Ovary (tissue), 10 donors: ENCODE results near the gene ZNF823. TPM values are rescaled to one million over a fixed set of nuclear protein-coding genes. Genes with fewer than 3 reads are reported as not detected.

Source experiments
- DNase-seq, 5 donors: peaks; one replicate each; pipeline ENCODE4 v3.0.0-alpha.2; 2019 to 2020
- H3K27ac ChIP-seq, 2 donors: fragments of 200-600 bp; one replicate each; pipeline versions ENCODE4 v1.5.1 to v1.8.0; 2019 to 2022
- H3K27me3 ChIP-seq: fragments of 200-600 bp; one replicate; pipeline ENCODE4 v1.8.0; 2022
- H3K36me3 ChIP-seq: fragments of 200-600 bp; sonication (generic); one replicate; pipeline ENCODE4 v1.5.1; 2019
- H3K4me1 ChIP-seq: one replicate; pipeline ENCODE4 v1.8.1; 2013; ENCODE audit warnings: mild to moderate bottlenecking, moderate library complexity; ENCODE audit not compliant: insufficient read depth
- H3K4me3 ChIP-seq: fragments of 200-600 bp; sonication (generic); one replicate; pipeline ENCODE4 v1.5.1; 2017
- H3K9me3 ChIP-seq, 2 donors: fragments of 200-600 bp in 1 of 2; sonication (generic) in 1 of 2; one replicate each; pipeline versions ENCODE4 v1.5.1 to v1.8.1; 2013 to 2019; ENCODE audit warnings: mild to moderate bottlenecking in 1 of 2, moderate library complexity in 1 of 2
- CTCF ChIP-seq, 3 donors: fragments of 450-650 bp in 2 of 3; fragments of 200-600 bp in 1 of 3; IDR thresholded peaks; one replicate each; pipeline versions ENCODE4 v1.5.1 to v1.8.0; 2016 to 2022; ENCODE audit warnings: antibody characterized with exemption in 3 of 3, mild to moderate bottlenecking in 1 of 3
- EP300 ChIP-seq: sonication (generic); formaldehyde crosslinking; IDR thresholded peaks from one replicate; pipeline ENCODE4 v1.6.1; 2017; ENCODE audit warnings: antibody characterized with exemption
- POLR2A ChIP-seq: fragments of 450-650 bp; IDR thresholded peaks from one replicate; pipeline ENCODE4 v1.6.1; 2017; ENCODE audit warnings: antibody characterized with exemption, mild to moderate bottlenecking, moderate library complexity
- WGBS, 3 donors: extraction: QIAGEN DNeasy Blood & Tissue Kit in 1 of 3; methylation state at CpG; one replicate each; pipeline versions ENCODE4 v1.1.5 to v1.1.7; 2013 to 2017; 5-methylcytosine and 5-hydroxymethylcytosine counted together
- intact Hi-C, 4 donors: fragments of 100-400 bp; cut with DNase I; formaldehyde crosslinking; loops; one replicate each; pipeline versions ENCODE4 v1.11.0 to v1.15.1; 2022 to 2023
- long read RNA-seq, 3 donors: library from polyadenylated mRNA in 2 of 3; unstranded in 2 of 3; transcript quantifications; one replicate each; pipeline ENCODE4 v2.0.0 and lab custom pipeline, GENCODE V29; 2021 to 2026
- polyA plus RNA-seq, 2 donors: library from polyadenylated mRNA; stranded (reverse); fragments of 200-250 nt in 1 of 2; fragments of 350-450 nt in 1 of 2; fragmentation: Illumina TruSeq in 1 of 2; extraction: RNeasy Lipid Tissue Mini Kit (QIAGEN cat#74804) in 1 of 2; gene quantifications; one replicate each; pipeline ENCODE4 v1.2.3, GENCODE V29; 2013 to 2014
- total RNA-seq, 7 donors: library from RNA; depleted of rRNA in 2 of 7; stranded (reverse); fragments of >200 nt in 2 of 7; fragmentation: NEBNext Ultra II Directional in 3 of 7; extraction: Animal tissue kit (Norgen Biotek cat#: 25700) in 3 of 7; gene quantifications; one replicate each; pipeline versions ENCODE4 v1.1.0 to v1.2.4, GENCODE V29; 2016 to 2023
- donor health status: DM: no; HTN: no; CAD: no; lungs with moderate emphysema.
- donor health status: DM: no; HTN: no; CAD: no.
- donor health status: Bipolar disorder and iron deficiency.
- donor health status: DM: yes; HTN: yes; CAD: no.
- donor health status: DM: no; HTN: no; CAD: no.
- donor health status: DM: yes; HTN: yes; CAD: no.

Gene ZNF823
- total RNA-seq: 10 to 100 TPM in 1 of 7 donors, 1 to 10 TPM in 6; 4.9 to 12.1 (median 8.6) TPM
- polyA plus RNA-seq: 1 to 10 TPM; 3.8 to 5.9 TPM
- long read RNA-seq, donor 1, transcript ZNF823-201 (4 exons, 2,423 nt): major isoform, 15 of 22 reads
- long read RNA-seq, donor 1, partial matches to known transcripts: 3 of 22 reads
- long read RNA-seq, donor 1, other reads (novel, unspliced or antisense): 3 of 22 reads
- long read RNA-seq, donor 2, partial matches to known transcripts: 0 of 4 reads
- long read RNA-seq, donor 2, other reads (novel, unspliced or antisense): 0 of 4 reads
- long read RNA-seq, donor 3, partial matches to known transcripts: 0 of 5 reads
- long read RNA-seq, donor 3, other reads (novel, unspliced or antisense): 1 of 5 reads

DNA sequence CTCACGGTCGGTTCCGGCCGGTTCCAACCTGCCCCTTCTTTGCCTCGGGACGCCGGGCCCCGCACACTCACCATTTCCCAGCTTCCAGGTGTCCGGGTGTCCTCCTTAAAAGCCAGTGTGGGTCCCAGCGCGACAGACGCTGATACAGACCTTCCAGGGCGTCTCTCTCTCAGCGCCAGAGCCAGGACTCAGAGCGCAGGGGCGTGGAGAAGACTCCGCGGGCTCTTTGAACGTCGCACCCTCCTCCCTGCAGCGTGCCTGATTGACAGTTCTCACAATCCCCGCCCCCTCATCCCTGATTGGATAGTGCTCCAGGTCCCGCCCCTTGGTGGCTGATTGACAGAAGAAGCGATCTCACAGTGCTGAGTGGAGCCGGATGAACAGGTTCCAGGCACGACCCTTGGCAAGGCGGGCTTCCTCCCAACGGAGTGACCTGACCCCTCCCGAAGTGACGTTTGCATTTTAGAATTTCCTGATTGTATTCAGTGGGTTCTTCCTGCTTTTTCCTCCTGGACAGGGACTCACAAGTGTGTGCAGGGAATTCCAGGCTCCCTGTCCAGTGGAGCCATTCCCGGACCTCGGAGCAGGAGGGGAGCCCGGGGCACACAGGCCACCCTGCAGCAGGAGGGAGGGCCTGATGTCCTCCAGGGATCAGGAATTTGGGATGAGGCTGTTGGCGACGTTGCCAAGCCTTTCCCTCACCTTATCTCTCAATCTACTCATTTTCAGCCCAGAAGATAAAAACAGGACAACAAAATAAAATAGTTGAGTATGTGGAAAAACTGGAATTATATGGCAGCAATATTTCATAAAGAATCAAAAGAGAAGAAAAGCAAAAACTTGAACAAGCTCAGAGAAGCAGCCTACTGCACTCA is at the start of gene ZNF823:
Gene ZNF823 (minus strand): TSS at position 201 of the 875 bp plus-strand sequence. CDS start 127 bp downstream, at position 74.
- no peaks in the 10 kb centered on the region for H3K36me3 ChIP-seq
- H3K27me3 ChIP-seq: no peaks in the 10 kb centered on the region
- peak within 1 kb of the TSS in 1 of 2 donors; percentile 85 for H3K27ac ChIP-seq
- TF ChIP-seq EP300: no peak
- no peak for TF ChIP-seq CTCF (IDR thresholded peaks at IDR 0.05)
- peak; percentile 36 for TF ChIP-seq POLR2A
- intact Hi-C loops: no loop called here
- no peaks in the 10 kb centered on the region for H3K9me3 ChIP-seq
- 1% methylated on average over 33 to 35 of the region's 35 CpGs for WGBS, 3 donors
- H3K4me1 ChIP-seq: peaks cover 4% of the 10 kb centered on the region
- H3K4me3 ChIP-seq: peak within 1 kb of the TSS; percentile 100
- peak; percentile 99 to 100 (median 99) for DNase-seq

DNA sequence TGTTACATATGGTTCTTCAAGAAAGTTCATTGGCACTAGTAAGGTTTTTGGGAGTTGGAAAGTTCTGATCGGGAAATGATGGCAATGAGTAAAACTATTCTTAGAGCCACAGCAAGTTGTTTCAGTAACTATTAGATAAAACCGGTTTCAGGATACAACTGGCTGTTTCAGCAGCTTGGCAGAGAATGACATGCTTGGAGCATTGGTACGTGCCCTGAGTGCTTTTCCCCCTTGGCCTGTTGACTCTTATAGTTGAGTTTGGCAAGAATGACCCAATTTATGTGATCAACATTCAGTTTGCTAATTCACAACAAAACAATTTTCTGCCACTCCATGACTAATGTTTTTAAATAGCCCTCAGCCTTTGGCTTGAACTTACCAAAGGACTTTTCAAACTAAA is 48.8 kb upstream of the ZNF823 start:
- no peaks in the 10 kb centered on the region for H3K36me3 ChIP-seq
- TF ChIP-seq POLR2A (no peak), CTCF (IDR thresholded peaks at IDR 0.05) (no peak), EP300 (no peak)
- intact Hi-C loops: no loop called here
- no peak overlapping the region for H3K4me3 ChIP-seq
- no peak for DNase-seq
- peaks cover 0 to 5% of the 10 kb centered on the region in 2 donors for H3K9me3 ChIP-seq
- H3K4me1 ChIP-seq: no peaks in the 10 kb centered on the region
- H3K27me3 ChIP-seq: no peaks in the 10 kb centered on the region
- 74 to 79% (median 76%) methylated on average over 3 of the region's 3 CpGs for WGBS, 3 donors
- no peak overlapping the region for H3K27ac ChIP-seq

GRCh38 chr19:11784356-11784755 is 45.6 kb upstream of the ZNF823 start:
- no peak overlapping the region for H3K4me3 ChIP-seq
- H3K9me3 ChIP-seq: peaks cover 4 to 28% of the 10 kb centered on the region in 2 donors
- no peak for TF ChIP-seq CTCF (IDR thresholded peaks at IDR 0.05)
- TF ChIP-seq EP300: no peak
- no peak for TF ChIP-seq POLR2A
- intact Hi-C loops: no loop called here
- DNase-seq: no peak
- no peak overlapping the region for H3K27ac ChIP-seq
- H3K27me3 ChIP-seq: no peaks in the 10 kb centered on the region
- peaks cover 3% of the 10 kb centered on the region for H3K36me3 ChIP-seq
- H3K4me1 ChIP-seq: no peaks in the 10 kb centered on the region
- WGBS, 3 donors: 96 to 99% (median 97%) methylated on average over 3 of the region's 3 CpGs

GRCh38 chr19:11783767-11784166 is 45.0 kb upstream of the ZNF823 start:
- no peak overlapping the region for H3K27ac ChIP-seq
- TF ChIP-seq CTCF (IDR thresholded peaks at IDR 0.05) (no peak), POLR2A (no peak), EP300 (no peak)
- intact Hi-C loops: no loop called here
- H3K4me1 ChIP-seq: no peaks in the 10 kb centered on the region
- H3K4me3 ChIP-seq: no peak overlapping the region
- peaks cover 4 to 34% of the 10 kb centered on the region in 2 donors for H3K9me3 ChIP-seq
- no peak for DNase-seq
- H3K27me3 ChIP-seq: no peaks in the 10 kb centered on the region
- WGBS, 3 donors: 96 to 100% (median 100%) methylated on average over 1 of the region's 1 CpG
- peaks cover 5% of the 10 kb centered on the region for H3K36me3 ChIP-seq
